Measurements from ENCODE around the gene AMER3.

AMER3 gene

DNA sequence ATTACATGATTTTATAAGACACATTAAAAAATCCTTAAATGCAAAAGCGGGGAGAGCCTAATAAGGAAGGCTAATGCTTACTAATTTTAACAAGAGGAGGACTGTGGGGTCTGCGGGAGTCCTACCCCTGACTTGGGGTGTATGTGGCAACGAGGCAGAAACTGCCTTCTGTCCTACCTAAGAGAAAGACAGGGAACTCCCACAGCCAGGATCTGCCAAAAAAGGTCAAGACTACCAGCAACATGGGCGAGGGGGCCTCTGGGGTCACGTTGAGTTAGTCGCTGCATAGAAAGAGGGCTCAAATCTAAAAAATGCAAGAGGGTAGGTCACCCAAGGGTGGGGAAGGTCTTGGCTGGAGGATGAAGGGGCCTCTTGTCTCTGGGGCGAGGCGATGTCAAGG, 529 bp upstream of the AMER3 start:
- no peak for DNase-seq

DNA sequence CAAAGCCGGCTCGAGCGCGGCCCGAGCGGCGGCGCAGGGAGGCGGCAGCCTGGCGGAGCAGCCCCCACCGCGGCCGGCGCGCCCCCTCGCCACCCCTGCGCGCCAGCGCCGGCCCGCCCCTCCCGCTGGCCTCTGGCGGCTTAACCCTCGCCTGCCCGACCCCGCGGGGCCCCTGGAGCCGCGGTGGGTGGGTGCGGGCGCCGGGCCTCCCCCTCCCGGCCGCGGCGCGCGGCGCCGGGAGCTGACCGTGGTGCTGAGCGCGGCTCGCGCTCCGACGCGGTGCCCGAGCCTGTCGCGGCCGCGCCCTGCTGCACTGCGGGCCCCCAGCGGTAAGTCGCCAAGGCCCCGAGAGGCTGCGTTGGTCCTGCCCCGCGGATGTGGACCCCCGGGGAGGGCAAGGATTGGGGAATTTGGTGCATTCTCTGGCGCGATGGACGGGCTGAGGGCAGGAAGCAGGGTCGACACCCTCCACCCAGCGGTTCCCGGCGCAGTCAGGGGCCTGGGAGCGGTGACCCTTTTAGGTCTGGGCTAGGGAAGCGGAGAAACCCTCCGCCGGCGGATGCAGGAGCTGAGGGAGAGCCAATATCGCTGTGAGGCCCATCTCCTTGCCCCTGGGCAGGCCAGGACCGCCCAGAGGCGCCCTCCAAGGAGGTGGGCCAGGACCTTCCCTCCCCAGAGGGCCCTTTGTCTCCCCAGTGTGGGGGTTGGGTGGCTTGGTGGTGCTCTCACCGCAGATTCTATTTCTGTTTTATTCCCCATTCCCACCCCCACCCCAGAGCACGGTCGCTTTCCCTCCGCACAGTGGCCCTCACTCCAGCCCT, 923 bp downstream of the AMER3 start:
- DNase-seq: no peak

DNA sequence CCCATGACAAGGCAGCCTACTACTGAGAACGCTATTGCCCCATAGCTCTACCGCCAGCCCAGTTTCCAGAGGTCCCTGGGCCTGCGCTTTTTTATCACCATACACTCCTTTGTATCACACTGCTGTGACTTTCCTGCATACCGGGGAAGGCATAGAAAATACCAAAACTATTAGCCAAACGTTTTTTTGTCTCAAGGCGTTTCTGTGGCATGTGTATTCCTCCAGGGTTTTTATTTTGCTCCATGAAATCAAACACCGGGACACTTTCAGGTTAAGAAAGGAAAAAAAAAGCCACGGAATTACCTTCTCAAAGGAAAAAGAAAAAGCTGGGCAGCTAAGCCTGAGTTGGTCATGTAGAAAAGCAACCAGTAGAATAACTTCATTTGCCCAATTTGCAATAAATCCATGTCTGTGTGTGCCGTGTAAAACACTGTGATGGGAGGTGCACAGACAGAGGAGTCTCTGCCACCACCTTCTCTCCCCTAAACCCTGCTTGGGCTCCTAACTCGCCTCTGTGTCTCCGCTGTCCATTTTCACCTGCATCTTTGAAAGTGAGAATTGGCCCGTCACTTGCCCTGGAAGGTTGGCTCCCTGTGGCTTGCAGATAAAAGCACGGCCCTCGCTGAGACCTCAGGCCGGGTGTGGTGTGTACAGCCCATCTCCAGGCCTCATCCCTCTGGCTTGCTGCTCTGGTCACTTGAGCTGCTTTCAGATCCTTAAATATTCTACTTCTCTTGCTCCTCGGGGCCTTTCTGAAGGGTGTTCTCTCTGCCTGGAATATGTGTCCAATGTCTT, 1.7 kb downstream of the AMER3 start:
- DNase-seq: no peak

GRCh38 chr2:130759906-130760753, 4.8 kb downstream of the AMER3 start:
- no peak for DNase-seq

DNA sequence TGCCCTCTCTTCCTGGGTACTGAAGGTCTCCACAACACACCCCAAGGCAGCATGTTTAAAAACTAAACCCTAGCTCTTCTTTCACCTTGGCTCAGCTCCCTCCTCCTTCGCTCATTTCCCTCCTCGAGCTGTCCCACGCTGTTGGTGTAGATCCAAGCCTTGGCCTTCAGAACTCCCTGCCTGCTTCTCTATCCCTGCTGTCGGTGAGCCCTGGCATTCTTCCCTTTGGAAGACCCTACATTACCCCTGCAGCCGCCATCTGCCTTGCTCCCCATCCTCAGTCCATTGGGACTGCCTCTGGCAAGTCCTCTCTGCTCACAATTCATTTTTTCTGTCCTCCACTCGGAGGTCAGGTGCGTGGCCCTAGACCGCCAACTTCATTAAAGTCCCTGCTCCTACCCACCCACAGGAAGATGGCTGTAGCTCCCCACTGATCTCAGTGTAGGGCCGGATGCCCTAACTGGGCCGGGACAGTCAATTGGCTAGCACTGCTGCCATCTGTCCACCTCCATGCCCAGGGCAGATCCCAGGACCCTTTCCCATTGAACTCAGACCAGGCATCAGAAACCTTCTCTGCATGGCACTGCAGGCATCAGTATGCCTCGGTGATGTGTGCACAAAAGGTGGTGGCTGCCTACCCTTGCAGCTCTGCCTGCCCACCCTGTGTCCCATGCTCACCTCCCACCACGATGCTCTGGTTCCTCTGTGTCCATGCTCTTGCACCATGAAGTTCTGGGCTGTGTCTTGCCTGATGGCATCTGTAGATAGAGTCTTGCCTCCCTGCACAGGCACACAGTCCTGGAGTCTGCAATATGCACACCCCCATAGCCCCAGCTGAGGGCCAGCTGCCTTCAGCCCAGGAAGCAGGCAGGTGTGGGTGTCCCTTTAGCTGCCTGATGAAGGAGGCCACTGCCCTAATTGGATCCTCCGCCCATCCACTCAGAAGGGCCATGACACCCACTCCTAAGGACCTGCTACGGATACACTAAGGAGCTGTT, 5.7 kb downstream of the AMER3 start:
- DNase-seq: no peak

GRCh38 chr2:130762031-130762909, 6.9 kb downstream of the AMER3 start:
- no peak for DNase-seq

DNA sequence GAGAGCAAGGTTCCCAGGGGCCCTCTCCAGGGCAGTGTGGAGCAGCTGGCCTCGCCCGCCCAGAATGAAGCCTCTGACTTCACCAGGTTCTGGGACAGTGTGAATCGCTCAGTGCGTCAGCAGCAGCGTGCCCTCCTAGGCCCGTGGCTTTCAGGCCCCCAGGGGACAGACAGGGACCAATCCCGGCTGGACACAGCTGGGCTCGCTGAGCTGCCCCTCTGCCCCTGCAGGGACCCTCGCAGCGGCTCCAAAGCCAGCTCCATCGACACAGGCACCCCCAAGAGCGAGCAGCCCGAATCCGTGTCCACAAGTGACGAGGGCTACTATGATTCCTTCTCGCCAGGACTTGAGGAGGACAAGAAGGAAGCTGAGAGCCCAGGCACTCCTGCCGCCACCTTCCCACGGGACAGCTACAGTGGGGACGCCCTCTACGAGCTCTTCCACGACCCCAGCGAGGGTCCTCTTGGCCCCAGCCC, 7.6 kb downstream of the AMER3 start:
- no peak for DNase-seq

DNA sequence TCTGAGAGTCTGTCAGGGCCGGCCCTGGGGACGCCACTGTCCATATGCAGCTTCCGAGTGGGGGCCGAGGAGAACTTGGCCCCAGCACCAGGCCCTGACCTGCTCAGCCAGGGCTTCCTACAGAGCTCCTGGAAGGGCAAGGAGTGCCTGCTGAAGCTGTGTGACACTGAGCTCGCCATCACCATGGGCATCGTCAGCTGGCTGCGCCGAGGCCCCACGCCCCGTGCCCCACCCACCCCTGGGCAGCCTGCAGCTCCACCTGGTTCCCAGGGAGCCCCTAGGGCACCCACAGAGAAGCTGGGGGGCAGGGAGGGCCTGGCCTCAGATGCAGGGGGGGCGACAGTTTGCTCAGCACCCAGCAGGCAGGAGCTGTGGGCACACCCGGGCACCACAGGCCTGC, 8.1 kb downstream of the AMER3 start:
- no peak for DNase-seq

DNA sequence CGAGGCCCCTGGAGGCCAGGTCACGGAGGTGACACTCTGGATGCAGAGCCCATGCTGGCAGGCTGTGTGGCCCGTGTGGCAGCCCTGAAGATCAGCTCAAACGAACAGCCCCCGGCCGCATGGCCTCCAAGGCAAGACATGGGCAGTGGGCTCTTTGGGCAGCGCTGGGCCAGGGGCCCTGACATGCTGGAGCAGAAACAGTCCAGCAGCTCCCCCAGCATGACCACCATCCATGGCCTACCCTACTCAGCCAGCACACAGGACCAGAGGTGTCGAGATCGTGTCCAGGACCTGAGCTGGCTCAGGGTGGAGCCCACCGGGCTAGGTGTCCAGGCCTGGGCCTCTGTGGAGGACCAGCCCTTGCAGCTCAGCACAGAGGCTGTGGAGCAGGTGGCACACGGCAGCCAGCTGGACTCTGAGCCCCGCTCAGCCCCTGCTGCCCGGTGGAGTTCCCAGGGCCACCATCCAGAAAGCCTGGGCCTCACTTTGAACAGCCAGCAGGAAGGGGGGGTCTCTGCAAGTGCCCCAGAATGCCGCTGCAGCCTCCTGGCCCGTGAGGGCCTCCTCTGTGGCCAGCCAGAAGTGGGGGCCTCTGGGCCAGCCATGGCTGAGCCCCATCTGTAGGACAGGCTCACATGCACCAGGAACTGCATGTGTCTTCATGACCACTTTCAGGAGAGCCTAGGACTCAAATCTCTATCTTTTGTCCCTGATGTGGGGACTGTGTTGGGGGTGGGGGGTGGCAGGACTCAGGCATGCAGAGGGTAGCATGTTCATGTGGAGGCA, 8.9 kb downstream of the AMER3 start:
- DNase-seq: no peak

DNA sequence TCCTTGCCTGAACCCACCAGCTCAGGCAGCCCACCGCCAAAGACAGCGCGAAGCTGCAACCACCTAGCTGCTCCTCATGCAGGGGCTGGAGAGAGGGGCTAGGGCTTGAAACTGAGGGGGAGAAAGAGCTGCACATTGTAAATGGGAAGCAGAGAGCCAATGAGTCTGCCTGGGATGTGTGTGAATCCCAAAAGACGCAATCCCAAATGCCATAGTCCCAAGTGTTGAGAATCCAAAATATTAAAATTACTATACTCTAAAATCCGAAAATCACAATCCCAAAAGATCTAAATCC, 9.4 kb downstream of the AMER3 start:
- no peak for DNase-seq

GRCh38 chr2:130765464-130765863, 10.1 kb downstream of the AMER3 start:
- DNase-seq: no peak

GRCh38 chr2:130766037-130766436, 10.7 kb downstream of the AMER3 start:
- no peak for DNase-seq

DNA sequence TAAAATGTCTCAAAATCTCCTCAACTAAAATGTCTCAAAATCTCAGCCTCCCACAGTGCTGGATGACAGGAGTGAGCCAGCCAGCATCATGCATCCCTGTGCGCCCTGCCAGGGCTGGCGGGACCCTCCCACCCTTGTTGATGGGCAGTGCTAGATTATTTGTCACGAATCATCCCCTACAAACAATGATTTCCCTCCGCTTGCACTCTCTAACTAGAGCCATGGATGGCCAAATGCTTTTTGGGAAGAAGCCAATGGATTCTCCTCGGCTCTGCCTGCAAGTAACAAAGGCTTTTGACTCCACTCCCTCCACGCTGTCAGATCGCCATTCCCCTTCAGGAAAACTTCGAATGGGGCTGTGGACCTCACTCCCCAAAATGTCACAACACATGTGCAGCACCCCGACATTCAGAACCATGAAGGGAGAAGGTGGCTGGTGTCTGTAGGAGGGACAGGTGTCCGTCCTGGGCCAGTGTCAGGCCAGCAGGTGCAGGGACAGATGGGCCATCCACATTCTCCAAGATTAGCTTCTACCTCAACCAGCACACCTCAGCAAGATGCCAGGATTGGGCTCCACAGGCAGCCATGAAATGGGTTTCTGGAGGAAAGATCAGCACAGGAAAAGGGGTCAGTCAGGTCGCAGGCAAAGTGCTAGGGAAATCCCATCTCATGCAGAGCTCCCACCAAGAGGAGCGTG, 11.5 kb downstream of the AMER3 start:
- DNase-seq: no peak

DNA sequence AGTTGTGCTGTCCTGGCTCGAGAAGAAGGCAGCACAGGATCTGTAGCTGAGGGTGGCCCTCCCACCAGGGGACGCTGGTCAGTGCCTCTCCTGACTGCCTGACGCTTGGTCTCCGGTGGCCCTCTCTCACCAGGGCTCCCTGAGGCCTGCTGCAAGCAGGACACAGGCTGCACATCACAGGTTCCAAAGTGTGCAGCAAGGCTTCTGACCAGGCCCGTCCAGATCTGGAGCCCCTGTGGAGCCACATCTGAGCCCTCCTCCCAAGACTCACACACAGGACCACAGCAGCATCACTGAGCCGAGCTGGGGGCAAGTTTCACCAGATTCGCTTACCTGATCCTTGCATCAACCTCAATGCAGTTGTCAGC, 12.1 kb downstream of the AMER3 start:
- no peak for DNase-seq

DNA sequence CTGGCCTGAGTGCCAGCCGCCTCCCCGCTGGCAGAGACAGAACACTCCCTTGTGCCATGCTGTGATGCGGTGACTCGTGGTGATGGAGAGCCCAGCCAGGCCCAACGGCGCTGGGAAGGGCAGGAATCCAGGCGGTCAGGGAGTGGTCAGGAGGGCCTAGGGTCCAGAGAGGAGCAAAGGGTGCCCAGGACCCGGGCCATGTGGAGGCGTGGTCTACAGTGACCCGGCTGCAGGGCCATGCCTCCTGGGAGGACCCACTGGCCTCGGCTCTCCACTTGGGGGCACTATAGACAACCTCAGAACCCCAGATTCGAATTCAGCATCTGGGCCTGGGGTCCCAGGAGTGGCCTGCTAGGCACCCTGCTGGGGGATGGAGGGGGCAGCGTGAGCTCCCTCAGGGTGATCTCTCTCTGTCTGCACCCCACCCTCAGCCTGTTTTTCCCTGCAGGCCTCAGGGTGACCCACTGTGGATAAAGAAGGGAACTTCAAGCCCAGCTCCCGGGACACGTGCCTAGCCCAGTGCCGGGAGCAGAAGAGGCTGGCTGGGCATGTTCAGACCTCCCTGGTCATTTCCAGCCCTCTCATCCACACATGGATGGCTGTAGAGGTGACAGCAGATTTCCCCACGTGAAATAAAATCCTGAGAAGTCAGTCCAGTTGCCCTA, 13.0 kb downstream of the AMER3 start:
- no peak for DNase-seq

- no peak for DNase-seq
Measured at GRCh38 chr2:130769343-130769907, 14.1 kb downstream of the AMER3 start.

GRCh38 chr2:130776550-130776949, 21.2 kb downstream of the AMER3 start:
- no peak for DNase-seq

- no peak for DNase-seq
Measured at GRCh38 chr2:130778781-130779180, 23.4 kb downstream of the AMER3 start.
